ENCODE results near the gene IGFBPL1. TPM values are rescaled to one million over a fixed set of nuclear protein-coding genes. Genes with fewer than 3 reads are reported as not detected.

IGFBPL1 gene
- total and polyA plus RNA-seq, 2 donors from 2014 or later, result 0.22 TPM; not detected in 1

GRCh38 chr9:38419181-38419580 is 5.1 kb downstream of the IGFBPL1 start:
- peaks cover 0 to 3% (median 0%) of the 10 kb centered on the region in 3 donors for H3K4me1 ChIP-seq (ENCODE audit: control insufficient read depth in 2 of 3, insufficient read depth in 2 of 3, low read depth in 1 of 3, low read length in 3 of 3)
- DNase-seq (no peak), FAIRE-seq (no peak)
- H3K4me3 ChIP-seq (ENCODE audit: low read length in 3 of 3), result no peak overlapping the region
- no peak overlapping the region for H3K27ac ChIP-seq (ENCODE audit: low read depth in 2 of 2, low read length in 2 of 2)
- no peaks in the 10 kb centered on the region for H3K36me3 ChIP-seq (ENCODE audit: control insufficient read depth in 2 of 3, insufficient read depth in 3 of 3, low read length in 3 of 3)
- no peaks in the 10 kb centered on the region for H3K9me3 ChIP-seq (ENCODE audit: control insufficient read depth in 2 of 3, insufficient read depth in 1 of 3, low read length in 3 of 3)
- H3K27me3 ChIP-seq (ENCODE audit: control insufficient read depth, insufficient read depth, low read length), result no peaks in the 10 kb centered on the region
- intact Hi-C loops (cut with DNase I), result no loop called here
- no peak for TF ChIP-seq CTCF (IDR thresholded peaks at IDR 0.05; ENCODE audit: borderline replicate concordance, extremely low read depth, insufficient read depth)
- no peak overlapping the region for H3K9ac ChIP-seq (ENCODE audit: low read length in 3 of 3)

DNA sequence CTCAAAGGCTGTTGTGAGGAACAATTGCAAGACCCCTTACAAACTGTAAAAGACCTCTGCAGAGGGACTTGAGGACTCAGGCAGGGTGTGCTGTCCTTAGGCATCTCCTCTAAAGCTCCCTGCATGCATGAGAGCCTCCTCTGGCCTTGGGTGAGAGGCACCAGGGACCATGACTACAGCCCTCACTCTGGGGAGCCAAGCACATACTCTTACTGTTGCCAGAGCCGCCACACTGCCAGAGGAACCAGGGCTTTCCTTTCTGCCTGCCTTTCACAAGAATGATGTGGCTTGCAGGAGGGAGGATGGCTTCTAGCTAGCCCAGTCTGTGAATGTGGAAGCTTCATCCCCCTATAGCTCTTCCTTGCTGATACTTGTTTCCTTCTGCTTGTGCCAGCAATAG is 5.9 kb downstream of the IGFBPL1 start:
- Histone ChIP-seq H3K36me3 (ENCODE audit: control insufficient read depth in 2 of 3, insufficient read depth in 3 of 3, low read length in 3 of 3) (no peaks in the 10 kb centered on the region), H3K9me3 (ENCODE audit: control insufficient read depth in 2 of 3, insufficient read depth in 1 of 3, low read length in 3 of 3) (no peaks in the 10 kb centered on the region), H3K27me3 (ENCODE audit: control insufficient read depth, insufficient read depth, low read length) (no peaks in the 10 kb centered on the region), H3K4me3 (ENCODE audit: low read length in 3 of 3) (no peak overlapping the region), H3K4me1 (ENCODE audit: control insufficient read depth in 2 of 3, insufficient read depth in 2 of 3, low read depth in 1 of 3, low read length in 3 of 3) (no peaks in the 10 kb centered on the region), H3K9ac (ENCODE audit: low read length in 3 of 3) (no peak overlapping the region), H3K27ac (ENCODE audit: low read depth in 2 of 2, low read length in 2 of 2) (no peak overlapping the region)
- no peak for TF ChIP-seq CTCF (IDR thresholded peaks at IDR 0.05; ENCODE audit: borderline replicate concordance, extremely low read depth, insufficient read depth)
- no peak for DNase-seq
- intact Hi-C loops (cut with DNase I), result no loop called here
- FAIRE-seq, result no peak

GRCh38 chr9:38417003-38417945 is 7.0 kb downstream of the IGFBPL1 start:
- FAIRE-seq, result no peak
- DNase-seq, result peak in 1 of 5 donors; percentile 25

More at GRCh38 chr9:38417003-38417945, 7.0 kb downstream of the IGFBPL1 start:
- Histone ChIP-seq H3K36me3 (ENCODE audit: control insufficient read depth in 2 of 3, insufficient read depth in 3 of 3, low read length in 3 of 3) (no peaks in the 10 kb centered on the region), H3K27me3 (ENCODE audit: control insufficient read depth, insufficient read depth, low read length) (no peaks in the 10 kb centered on the region), H3K4me3 (ENCODE audit: low read length in 3 of 3) (no peak overlapping the region), H3K9me3 (ENCODE audit: control insufficient read depth in 2 of 3, insufficient read depth in 1 of 3, low read length in 3 of 3) (no peaks in the 10 kb centered on the region), H3K4me1 (ENCODE audit: control insufficient read depth in 2 of 3, insufficient read depth in 2 of 3, low read depth in 1 of 3, low read length in 3 of 3) (no peaks in the 10 kb centered on the region), H3K27ac (ENCODE audit: low read depth in 2 of 2, low read length in 2 of 2) (no peak overlapping the region), H3K9ac (ENCODE audit: low read length in 3 of 3) (no peak overlapping the region)
- intact Hi-C loops (cut with DNase I), result no loop called here
- peak; percentile 32 for TF ChIP-seq CTCF (IDR thresholded peaks at IDR 0.05; ENCODE audit: borderline replicate concordance, extremely low read depth, insufficient read depth)
